ENCODE results near the gene KAZALD1.

The KAZALD1 gene

DNA sequence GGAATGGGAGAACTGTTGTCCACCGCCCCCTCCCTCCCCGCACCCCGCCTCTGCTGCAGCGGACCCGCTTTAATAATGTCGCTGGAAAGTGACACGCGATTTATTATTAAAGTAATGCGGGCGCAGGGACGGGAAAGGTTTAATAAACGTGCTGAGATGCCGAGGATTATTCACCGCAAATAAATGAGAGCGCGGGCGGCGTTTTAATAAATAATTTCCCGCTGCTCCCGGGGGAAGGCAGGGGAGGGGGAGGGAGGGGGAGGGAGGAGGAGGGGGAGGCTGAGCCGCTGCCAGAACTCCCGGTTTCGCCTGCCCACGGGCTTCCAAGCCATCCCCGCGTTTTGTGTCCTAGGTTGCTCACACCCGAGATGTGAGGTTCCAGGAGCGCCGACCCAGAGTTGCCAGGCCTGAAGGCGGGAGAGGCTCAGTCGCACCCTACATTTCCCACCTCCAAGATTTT lies 5.1 kb downstream of the KAZALD1 start:
- no peak for DNase-seq (ENCODE audit: low read depth in 2 of 2, low spot score in 1 of 2)

DNA sequence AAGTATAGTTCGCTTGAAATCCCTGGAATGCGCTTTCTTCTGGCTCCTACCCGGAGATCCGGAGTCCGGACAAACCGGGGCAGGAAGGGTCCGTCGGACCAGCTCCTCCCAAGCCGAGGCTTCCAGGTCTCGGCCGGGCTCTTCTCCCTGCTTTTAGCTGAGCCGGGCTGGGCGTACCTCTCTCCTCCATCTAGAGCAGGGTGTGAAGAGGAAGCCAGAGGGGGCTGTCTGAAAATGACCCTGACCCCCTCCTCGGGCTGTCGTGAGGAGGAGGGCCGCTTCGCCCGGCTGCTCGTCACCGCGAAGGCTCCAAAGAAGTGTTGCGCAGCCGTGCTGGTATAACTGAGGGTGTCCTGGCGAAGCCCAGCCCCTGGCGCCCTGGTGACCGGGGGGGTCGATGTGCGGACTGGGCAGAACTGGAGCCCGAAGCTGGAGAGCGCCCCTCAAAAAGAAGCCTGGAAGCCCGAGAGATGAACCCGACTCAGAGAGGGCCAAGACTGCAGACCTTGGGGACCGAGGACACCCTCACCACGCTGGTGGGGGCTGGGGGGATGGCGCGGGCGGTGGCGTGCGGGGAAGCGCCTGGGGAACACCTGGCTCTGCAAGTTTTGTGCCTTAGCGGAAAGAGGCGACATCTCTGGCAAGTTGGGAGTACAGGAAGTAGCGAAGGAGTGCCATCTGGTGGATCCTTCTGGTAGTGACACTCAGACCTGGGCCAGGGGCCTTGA lies 5.7 kb downstream of the KAZALD1 start:
- peak; percentile 47 to 64 for DNase-seq (ENCODE audit: low read depth in 2 of 2, low spot score in 1 of 2)

- DNase-seq (ENCODE audit: low read depth in 2 of 2, low spot score in 1 of 2): no peak
These were observed 7.7 kb downstream of the KAZALD1 start for GRCh38 chr10:101069441-101069840.

GRCh38 chr10:101070098-101070497 lies 8.3 kb downstream of the KAZALD1 start:
- DNase-seq (ENCODE audit: low read depth in 2 of 2, low spot score in 1 of 2): no peak

- no peak for DNase-seq (ENCODE audit: low read depth in 2 of 2, low spot score in 1 of 2)
These were observed 9.6 kb downstream of the KAZALD1 start for GRCh38 chr10:101071267-101071884.

DNA sequence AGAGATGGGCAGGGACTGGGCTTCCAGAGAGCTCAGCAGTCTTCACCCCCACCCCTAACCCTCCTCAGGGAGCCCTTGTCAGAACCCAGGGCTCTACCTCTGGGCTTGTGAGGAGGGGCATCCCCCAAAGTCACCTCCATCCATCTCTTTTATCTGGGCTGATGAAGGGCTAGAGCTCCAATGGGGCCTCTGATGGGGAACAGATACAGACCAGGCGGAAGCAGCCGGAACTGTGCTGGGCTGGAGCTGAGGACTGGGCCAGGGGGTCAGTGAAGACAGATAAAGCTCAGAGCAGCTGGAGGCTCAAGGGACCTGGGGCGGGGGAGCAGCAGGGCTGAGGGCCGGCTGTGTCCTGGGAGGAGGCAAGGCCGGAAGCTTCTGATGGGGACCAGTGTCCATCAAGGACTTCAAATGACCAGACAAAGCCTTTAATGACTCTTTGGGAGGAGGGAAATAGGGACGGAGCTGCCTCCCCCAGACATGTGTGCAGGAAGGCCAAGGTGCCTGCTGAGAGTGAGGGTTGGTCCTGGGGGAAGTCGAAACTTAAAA lies 10.2 kb downstream of the KAZALD1 start:
- no peak for DNase-seq (ENCODE audit: low read depth in 2 of 2, low spot score in 1 of 2)

GRCh38 chr10:101072923-101073322 lies 11.1 kb downstream of the KAZALD1 start:
- no peak for DNase-seq (ENCODE audit: low read depth in 2 of 2, low spot score in 1 of 2)

GRCh38 chr10:101073631-101074030 lies 11.8 kb downstream of the KAZALD1 start:
- no peak for DNase-seq (ENCODE audit: low read depth in 2 of 2, low spot score in 1 of 2)

DNA sequence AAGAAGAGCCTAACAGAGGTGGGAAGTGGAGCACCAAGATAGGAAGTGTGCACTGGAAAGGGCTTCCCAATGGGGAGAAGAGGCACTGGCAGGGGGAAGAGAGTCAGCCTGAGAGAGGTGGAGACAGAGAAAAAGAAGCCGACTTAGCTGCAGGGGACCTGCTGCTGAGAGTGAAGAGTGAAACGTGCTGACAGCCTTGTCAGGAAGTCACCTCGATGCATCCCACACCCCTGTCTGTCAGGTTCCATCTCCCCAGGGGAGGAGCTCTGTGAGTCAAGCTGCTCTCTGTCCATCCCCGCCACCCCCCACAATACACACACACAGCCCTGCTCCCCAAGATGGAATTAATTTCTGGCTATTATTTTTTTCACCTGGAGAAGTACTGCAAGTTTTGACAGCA lies 14.0 kb downstream of the KAZALD1 start:
- DNase-seq (ENCODE audit: low read depth in 2 of 2, low spot score in 1 of 2): no peak

GRCh38 chr10:101076630-101077029 lies 14.8 kb downstream of the KAZALD1 start:
- no peak for DNase-seq (ENCODE audit: low read depth in 2 of 2, low spot score in 1 of 2)

DNA sequence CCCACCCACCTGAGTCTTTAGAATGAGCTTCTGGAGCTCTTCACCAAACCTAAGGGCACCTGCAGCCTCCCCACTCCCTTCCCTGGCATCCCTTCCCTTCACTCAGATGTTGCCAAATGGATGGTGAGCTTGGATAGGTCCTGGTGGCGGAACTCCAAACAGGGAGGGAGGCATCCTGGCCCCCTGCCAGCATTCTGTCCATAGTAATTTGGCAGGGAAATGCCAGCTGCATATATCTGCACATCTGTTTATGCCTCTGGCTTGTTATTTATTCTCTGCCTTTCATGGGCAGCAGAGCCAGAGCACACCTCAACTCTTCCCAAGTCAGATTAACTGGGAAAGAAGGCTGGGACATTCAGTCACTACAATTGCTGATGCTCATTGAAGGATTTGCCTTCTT lies 18.1 kb downstream of the KAZALD1 start:
- DNase-seq (ENCODE audit: low read depth in 2 of 2, low spot score in 1 of 2): no peak

DNA sequence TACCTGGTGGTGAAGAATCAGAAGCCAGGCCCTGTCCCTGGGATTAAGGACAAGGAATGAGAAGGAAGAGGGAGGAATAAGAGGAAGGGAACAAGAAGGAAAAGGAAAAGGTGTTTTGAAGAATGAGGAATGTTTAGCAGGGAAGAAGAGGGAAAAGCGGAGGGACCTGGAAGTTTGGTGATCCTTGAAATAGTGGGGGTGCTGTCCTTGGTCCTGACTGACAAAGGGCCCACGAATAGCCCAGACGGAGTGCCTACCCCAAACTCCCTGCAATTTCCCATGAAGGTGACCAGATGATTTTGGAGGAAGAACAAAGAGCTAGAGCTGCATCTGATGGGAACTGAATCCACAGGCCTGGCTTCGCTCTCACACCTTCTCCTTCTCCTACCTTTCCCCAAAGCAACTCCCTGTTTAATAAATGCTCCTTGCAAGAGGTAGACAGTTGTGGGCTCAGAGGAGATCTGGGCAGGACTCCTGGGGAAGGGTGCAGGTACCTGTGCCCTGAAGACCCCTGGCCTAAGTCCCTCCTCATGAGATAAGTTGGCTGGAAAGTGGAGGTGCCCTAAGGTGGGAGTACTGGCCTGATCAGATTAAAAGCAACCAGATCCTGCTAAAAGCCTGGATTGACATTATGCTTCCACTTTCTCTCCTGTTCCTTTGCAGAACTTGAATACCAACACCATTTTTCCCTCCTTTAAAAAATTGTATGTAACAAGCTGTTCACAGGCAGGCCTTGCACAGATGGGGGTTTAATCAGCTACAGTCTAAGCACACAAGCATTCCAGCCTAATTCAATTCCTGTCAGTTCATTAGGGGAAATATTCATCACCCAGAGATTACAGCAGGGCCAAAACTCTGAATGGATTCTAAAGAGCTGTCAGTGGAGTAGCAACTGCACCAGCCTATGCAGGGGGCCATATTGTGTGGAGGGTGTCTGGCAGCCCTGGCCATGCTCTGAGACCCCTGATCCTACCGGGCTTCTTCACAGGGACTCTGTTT lies 19.4 kb downstream of the KAZALD1 start:
- no peak for DNase-seq (ENCODE audit: low read depth in 2 of 2, low spot score in 1 of 2)

GRCh38 chr10:101085846-101086245 lies 24.1 kb downstream of the KAZALD1 start:
- DNase-seq (ENCODE audit: low read depth in 2 of 2, low spot score in 1 of 2): no peak

DNA sequence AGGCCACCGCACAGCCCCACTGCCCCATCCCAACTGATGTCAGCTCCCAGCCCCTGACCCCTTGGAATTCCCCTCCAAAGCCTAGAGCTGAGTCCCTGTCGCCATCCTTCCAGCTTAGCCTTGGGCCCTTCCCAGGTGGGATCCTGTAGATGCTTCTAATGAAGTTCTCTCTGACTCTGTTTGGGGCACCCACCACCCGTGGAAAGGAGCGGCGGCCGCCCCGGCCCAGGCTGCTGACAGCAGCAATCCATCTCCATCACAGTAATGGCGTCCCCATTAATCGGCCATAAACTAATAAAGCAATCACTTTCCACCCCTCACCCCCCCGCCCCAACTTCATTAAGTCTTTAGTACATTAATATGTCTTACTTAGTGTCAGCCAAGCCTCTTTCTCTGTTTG lies 25.6 kb downstream of the KAZALD1 start:
- no peak for DNase-seq (ENCODE audit: low read depth in 2 of 2, low spot score in 1 of 2)

GRCh38 chr10:101087965-101088364 lies 26.2 kb downstream of the KAZALD1 start:
- no peak for DNase-seq (ENCODE audit: low read depth in 2 of 2, low spot score in 1 of 2)

DNA sequence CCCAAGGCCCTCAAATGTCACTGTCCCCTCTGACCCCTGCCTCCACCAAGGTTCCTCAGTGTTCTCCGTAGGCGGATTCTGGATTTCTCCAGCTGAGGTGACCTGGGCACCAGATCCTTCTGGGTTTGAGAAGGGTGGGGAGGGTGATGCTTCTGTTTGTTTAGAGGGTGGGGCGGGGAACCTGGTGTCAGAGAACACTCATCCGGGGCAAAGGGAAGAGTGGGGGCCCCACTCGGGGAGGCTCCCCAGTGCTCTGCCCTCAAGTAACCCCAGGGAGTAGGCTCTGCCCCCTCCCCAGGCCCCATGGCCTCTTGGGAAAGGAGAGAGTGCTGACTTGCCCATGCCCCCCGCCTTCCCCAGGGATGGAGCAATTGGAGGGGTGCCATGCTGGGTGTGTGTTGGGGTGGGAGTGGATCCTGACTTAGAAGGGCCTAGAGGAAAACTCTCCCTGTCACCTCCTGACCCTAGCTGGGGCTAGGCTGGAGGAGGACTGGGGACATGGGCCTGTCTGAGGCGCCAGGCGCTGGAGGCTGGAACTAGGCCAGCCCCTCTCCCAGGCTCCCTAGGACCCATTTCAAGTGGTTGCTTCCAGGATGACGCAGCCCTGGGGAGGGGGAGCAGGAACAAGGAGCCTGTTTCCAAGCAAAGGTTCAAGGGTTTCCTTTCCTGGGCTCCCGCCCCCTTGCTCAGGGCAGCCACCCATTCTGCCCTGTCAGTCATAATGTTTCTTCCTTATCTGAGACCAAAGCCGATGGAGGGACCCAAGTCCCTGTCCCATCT lies 27.9 kb downstream of the KAZALD1 start:
- no peak for DNase-seq (ENCODE audit: low read depth in 2 of 2, low spot score in 1 of 2)

- no peak for DNase-seq (ENCODE audit: low read depth in 2 of 2, low spot score in 1 of 2)
These were observed 28.8 kb downstream of the KAZALD1 start for GRCh38 chr10:101090597-101090996.

DNA sequence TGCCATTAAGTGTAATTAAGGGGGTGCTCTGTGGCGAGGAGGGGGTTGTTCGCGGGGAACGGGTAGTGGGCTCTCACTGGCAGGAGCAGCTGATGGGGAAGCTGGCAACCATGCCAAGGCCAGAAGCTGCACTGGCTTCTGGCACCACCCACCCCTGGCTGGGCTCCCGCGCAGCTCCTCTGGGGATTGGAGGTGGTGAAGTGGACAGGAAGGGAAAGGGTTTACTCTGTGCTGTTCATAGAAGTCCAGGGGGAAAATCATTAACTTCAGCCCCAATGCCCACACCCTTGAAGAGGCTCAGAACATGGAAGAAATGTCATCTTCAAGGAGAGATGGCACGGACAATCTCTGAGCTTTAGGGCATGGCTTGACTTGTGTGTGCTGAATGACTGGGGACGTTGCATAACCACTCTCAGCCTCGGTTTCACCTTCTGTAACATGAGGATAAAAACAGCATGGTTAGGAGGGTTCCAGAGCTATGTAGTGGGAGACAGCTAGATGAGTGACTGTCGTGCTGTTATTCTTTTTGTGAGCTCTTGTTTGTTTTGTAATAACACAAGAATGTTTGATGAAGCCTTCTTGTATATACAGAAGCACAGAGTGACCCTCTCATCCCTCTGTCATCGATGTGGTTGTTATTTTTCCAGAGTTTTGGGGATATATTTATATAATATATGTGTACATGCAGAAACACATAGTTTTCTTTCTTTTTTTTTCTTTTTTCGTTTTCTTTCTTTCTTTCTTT lies 29.9 kb downstream of the KAZALD1 start:
- DNase-seq (ENCODE audit: low read depth in 2 of 2, low spot score in 1 of 2): no peak

DNA sequence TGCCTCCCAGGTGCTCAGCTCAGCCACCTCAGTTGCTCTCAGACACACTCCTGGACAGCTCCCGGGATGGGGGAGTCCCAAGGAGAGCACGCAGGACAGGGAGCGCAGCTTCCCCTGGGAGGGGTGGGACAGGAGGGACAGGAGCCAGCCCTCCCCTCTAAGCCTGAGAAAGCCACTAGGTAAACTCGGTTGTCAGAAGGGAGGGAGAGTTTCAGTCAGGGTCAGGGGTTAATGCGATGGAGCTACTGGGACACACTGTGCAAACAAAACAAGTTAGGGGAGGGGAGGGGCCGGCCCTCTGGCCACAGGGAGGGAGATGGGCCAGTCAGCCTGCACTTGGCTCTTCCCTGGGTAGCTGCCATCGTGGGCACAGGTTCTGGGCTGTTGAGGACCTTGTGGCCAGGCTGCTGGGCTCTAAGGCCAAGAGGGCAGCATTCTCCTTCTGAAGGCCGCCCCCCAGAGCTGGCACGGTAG lies 31.1 kb downstream of the KAZALD1 start:
- DNase-seq (ENCODE audit: low read depth in 2 of 2, low spot score in 1 of 2): no peak
